Measurements from ENCODE around the gene SPIN1.
"Not testable (repeated sequence)": the region's sequence is repeated elsewhere in the genome, so short reads cannot be mapped to it uniquely, and the experiment has no call there.

The SPIN1 gene

DNA sequence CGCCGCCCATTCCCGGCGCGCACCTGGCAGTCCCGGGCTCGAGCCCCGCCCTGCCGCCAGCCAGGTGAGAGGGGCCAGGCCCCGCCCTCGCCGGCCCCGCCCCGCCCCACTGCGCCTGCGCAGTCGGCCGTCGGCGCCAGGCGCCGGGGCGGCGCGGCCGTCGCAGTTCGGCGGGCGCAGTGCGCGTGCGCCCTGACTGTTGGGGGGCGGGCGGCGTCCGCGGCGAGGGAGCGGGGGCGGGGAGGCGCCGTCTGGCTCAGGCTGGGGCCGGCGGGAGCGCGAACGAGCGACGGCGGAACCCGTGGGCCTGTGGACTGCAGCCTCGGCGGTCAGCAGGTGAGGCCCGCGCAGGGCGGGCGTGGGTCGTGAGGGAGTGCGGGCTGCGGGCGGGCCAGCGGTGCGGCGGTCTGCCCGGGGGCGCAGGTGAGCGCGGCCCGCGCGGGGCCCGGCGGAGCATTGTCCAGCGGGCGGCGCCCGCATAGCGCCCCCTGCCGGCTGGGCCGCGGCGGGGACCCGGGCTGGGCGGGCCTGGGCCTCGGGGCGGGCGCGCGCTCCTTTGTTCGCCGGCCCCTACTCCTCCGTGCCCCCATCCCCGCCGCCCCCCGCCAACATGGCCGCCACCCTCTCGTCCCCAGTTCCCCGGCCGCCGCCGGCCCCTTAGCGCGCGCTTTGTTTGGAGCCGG is at the start of gene SPIN1:
Gene SPIN1, plus strand, starts transcription at position 242 of the 683 bp plus-strand sequence. CDS start 38,096 bp downstream, outside the sequence.
- DNase-seq (ENCODE audit: low read depth), result peak; percentile 61

DNA sequence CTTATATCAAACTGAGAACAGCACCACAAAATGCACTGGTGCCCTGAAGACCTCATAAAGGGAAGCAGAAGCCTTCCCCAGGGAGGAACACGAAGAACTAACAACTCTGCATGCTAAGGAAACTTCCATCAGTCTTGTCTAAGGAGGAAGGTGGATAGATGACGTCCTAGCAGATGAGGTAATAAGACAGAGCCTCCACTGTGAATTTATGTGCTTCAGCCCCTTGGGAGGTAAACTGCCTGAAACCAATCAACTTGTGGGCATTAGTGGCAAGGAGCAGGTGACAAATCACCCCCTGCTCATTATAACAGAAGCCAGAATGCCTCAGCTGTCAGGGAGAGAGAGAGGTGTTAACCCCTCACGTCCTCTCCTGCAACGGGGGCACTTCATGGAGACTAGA is 48.9 kb upstream of the SPIN1 start:
- no peak for DNase-seq (ENCODE audit: low read depth)

DNA sequence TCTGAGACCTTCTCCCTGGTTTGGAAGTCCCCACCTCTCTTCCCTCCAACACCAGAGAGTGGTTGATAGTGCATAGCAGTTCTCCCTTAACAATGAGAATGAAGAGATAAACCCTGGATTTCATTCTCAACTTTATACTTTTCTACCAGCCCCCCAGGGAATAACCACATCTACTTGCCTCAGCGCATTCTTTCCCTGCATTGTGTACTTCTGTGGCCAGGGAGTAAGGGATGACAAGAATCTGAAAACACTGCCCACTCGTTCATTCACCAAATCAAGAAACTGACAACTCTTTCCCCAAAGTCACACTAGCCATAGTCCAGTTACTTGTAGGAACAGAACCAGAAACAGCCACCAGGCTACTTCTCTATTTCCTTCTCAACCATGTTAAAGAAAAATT is 46.0 kb upstream of the SPIN1 start:
- DNase-seq (ENCODE audit: low read depth), result peak; percentile 6

DNA sequence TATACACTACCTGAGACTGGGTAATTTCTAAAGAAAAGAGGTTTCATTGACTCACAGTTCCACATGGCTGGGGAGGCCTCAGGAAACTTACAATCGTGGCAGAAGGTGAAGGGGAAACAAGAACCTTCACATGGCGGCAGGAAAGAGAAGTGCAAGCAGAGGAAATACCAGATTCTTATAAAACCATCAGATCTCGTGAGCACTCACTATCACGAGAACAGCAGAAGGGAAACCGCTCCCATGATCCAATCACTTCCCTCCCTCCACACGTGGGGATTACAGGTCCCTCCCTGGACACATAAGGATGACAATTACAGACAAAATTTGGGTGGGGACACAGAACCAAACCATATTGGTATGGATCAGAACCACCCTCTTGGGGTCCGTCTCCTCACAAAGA is 44.2 kb upstream of the SPIN1 start:
- DNase-seq (ENCODE audit: low read depth), result no peak

DNA sequence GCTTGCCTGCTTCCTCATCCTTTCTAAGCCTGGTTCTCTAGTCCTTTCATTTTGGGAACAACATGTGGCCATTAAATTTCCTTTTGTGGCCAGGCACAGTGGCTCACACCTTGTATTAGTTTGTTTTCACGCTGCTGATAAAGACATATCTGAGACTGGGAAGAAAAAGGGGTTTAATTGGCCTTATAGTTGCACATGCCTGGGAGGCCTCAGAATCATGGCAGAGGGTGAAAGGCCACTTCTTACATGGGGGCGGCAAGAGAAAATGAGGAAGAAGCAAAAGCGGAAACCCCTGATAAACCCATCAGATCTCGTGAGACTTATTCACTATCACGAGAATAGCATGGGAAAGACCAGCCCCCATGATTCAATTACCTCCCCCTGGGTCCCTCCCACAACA is 37.9 kb upstream of the SPIN1 start:
- not testable (repeated sequence) for DNase-seq (ENCODE audit: low read depth)

DNA sequence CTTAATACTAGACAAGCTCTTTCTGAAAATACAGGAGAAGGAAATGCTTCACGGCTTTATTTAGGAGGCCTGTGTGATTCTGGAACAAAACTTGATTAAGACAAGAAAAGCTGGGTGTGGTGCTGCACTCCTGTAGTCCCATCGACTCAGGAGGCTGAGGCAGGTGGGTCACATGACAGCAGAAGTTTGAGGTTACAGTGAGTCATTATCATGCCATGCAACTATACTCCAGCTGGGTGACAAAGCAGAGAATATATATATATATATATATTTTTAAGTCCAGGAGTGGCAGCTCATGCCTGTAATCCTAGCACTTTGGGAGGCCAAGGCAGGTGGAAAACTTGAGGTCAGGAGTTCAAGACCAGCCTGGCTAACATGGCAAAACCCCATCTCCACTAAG is 33.1 kb upstream of the SPIN1 start:
- peak; percentile 38 for DNase-seq (ENCODE audit: low read depth)

DNA sequence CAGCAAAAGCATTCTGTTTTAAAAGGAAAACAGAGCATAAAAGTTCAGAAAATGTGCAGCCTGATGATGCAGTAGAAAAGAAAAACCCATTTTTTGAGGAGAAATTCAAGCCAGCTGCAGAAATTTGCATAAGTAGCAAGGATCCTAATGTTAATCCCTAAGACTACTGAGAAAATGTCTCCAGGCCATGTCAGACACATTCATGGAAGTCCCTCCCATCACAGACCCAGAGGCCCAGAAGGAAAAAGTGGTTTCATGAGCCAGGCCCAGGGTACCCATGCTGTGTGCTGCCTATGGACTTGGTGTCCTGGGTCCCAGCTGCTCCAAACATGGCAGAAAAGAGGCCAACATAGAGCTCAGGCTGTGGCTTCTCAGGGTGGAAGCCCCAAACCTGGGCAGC is 31.0 kb upstream of the SPIN1 start:
- DNase-seq (ENCODE audit: low read depth), result not testable (repeated sequence)

DNA sequence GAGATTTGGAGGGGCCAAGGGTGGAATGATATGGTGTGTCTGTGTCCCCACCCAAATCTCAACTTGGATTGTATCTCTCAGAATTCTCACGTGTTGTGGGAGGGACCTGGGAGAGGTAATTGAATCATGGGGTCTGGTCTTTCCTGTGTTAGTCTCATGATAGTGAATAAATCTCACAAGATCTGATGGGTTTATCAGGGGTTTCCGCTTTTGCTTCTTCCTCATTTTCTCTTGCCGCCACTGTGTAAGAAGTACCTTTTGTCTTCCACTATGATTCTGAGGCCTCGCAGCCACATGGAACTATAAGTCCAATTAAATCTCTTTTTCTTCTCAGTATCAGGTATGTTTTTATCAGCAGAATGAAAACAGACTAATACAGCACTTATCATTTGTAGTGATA is 29.5 kb upstream of the SPIN1 start:
- DNase-seq (ENCODE audit: low read depth), result no peak

DNA sequence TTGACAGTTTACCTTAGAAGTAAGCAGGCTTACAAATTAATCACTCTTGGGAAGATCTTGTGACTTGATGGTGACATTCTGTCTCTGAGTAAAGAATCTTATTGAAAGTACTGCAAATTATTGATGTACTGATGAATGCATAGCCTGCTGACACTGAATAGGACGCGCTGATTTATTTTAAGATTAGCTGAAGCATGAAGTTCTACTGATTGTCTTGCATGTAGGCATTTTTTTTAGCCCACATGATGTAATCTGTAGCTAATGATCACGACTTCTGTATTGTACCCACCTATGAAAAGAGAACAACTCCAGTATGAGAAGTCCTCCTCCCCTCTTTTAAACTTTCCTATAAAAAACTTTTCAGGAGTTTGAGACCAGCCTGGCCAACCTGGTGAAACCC is 28.3 kb upstream of the SPIN1 start:
- no peak for DNase-seq (ENCODE audit: low read depth)

DNA sequence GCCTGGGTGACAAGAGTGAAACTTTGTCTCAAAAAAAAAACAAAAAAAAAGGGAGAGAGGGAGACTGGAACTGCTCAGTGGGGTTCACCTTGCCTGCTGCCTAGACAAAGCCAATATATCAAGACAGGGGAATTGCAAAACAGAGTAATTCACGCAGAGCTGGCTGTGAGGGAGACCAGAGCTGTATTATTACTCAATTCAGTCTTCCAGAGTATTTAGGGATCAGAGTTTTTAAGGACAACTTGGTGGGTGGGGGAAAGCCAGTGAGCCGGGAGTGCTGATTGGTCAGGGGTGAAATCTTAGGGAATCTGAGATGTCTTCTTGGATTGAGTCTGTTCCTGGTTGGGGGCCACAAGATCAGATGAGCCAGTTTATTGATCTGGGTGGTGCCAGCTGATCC is 25.6 kb upstream of the SPIN1 start:
- DNase-seq (ENCODE audit: low read depth), result no peak

DNA sequence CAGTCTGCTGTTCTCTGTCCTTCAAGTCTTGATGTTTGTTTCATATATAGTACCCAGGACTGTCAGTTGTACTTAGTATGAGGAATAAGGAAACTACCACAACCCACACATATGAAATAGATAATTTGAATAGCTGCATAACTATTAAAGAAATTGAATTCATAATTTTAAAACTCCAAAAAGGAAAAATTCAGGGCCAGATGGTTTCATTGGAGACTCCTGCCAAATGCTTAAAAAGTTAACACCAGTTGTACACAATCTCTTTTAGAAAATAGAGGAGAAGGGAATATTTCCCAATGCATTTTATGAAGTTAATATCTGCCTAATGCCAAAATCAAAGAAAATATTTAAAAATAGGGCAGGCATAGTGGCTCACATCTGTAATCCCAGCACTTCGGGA is 24.6 kb upstream of the SPIN1 start:
- no peak for DNase-seq (ENCODE audit: low read depth)

DNA sequence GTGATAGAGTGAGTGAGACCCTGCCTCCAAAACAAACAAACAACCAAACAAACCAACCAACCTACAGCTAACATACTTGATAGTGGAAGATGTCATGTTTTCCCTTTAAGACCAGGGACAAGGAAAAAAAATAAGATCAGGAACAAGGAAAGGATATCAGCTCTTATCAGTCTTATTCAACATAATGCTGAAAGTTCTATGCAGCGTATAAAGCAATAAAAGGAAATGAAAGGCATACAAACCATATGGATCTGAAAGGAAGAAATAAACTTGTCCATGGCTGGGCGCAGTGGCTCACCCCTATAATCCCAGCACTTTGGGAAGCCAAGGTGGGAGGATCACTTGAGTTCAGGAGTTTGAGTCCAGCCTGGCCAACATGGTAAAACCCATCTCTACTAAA is 23.5 kb upstream of the SPIN1 start:
- DNase-seq (ENCODE audit: low read depth), result no peak

DNA sequence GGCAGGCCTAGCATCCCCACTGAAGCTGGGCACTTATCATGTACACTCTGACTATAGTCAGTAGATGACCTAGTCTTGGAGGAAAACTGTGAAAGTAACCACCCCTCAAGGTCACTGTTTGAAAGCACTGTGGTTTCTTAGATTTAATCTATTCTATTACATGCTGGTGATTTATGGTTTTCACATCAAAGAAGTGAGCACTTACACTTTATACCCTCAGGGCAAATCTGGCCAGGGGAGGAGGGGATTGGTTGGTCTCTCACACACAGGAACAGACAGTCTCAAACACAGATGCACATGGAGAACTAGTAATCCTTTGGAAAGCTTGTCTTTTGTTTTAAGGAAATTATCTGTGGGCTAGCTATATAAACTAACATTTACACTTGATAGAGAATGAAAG is 17.9 kb upstream of the SPIN1 start:
- DNase-seq (ENCODE audit: low read depth), result no peak

DNA sequence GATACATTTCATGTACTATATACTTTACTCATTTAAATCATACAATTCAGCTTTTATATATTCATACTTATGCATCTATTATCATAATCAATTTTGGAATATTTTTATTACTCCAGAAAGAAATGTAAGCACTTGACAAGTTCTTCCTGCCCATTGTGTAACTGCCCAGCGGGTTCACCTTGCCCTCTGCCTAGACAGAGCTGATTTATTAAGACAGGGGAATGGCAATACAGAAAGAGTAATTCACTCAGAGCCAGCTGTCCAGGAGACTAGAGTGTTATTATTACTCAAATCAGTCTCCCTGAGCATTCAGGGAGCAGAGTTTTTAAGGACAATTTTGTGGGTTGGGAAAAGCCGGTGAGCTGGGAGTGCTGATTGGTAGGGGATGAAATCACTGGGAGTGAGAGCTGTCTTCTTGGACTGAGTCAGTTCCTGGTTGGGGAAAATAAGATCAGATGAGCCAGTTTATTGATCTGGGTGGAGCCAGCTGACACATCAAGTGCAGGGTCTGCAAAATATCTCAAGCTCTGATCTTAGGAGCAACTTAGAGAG is 16.1 kb upstream of the SPIN1 start:
- DNase-seq (ENCODE audit: low read depth), result no peak

DNA sequence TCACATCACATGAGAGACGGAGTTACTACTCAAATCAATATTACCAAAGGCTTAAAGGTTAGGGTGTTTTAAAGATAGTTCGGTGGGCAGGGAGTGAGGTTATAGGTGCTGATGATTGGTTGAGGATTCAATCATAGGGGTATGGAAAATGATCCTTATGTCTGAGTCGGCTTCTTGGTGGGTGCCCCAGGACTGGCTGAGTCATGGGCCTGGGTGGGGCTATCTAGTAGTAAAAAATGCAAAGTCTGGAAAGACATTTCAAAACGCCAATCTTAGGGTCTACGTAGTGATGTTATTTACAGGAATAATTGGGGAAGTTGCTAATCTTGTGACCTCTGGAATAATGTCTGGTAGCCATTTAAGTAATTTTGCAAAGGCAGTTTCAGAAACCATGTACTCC is 15.2 kb upstream of the SPIN1 start:
- no peak for DNase-seq (ENCODE audit: low read depth)

DNA sequence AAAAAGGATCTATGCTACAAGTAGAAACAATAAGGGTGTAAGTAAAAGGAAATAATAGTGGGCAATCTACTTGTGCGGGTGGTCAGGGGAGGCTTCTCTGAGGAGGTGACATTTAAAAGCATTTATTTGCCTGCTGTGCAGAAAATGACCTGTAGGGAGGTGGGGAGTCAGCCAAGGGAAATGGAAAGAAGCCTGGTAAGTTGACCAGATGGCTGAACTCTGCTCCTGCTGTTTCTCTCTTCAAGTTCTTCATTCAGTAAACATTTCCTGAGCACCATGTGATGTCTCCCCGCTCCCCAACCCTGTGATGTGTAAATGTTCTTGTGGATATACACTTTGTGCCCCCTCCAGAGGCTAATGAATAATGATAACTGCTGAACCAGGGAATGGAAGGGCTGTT is 9.9 kb upstream of the SPIN1 start:
- DNase-seq (ENCODE audit: low read depth), result peak; percentile 43

DNA sequence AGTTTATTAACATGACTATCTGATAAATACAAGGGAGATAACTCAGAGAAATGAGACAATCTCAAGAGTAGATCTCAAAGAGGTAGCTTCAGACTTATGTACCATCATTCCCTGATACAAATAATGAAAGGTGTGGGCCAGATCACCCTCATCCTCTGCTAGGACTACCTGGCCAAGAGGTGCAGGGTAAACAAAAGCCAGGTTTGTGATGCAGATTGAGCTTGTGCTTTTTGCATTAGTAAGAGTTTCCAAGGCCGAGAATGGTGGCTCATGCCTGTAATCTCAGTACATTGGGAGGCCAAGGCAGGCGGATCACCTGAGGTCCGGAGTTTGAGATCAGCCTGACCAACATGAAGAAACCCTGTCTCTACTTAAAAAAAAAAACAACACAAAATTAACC is 8.9 kb upstream of the SPIN1 start:
- no peak for DNase-seq (ENCODE audit: low read depth)

DNA sequence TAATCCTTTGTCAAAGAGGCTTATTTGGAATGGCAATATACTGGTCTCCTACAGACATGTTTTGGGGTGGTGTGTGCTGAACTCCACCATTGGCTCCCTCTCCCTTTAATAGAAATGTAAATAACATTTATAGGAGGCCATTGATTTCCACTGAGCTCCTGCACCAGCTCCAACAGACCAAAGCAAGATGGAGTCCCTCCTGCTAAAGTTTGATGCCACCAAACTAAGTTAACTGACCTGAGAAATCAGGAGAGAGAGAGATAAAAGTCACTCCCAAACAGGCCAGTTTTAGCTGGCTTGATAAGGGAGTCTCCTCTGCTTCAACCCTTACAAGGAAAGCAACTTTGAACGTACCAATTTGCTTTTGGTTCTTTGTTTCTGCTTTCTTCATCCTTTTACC is 8.1 kb upstream of the SPIN1 start:
- DNase-seq (ENCODE audit: low read depth), result no peak

DNA sequence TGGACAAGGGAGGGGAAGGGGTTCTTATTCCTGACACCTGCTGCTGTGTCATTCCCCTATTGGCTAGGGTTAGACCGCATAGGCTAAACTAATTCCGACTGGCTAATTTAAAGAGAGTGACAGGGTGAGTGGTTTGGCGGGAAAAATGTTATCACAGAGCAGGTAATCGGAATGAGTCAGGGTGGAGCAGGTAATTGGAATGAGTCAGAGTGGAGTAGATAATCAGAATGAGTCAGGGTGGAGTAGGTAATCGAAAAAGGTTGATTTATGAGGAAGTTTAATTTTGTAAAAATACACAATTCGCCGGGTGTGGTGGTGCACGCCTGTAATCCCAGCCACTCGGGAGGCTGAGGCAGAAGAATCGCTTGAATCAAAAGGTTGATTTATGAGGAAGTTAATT is 6.9 kb upstream of the SPIN1 start:
- not testable (repeated sequence) for DNase-seq (ENCODE audit: low read depth)

DNA sequence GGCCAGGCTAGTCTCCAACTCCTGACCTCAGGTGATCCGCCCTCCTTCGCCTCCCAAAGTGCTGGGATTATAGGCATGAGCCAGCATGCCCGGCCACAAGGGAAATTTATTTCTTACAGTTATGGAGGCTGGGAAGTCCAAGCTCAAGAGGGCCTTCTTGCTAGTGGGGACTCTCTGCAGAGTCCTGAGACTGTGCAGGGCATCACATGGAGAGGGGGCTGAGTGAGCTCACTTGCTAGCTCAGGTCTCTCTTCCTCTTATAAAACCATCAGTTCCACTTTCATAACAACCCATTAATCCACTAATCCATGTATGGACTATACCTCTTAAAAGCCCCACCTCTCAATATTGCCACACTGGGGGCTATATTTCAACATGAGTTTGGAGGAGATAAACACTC is 5.1 kb upstream of the SPIN1 start:
- no peak for DNase-seq (ENCODE audit: low read depth)

DNA sequence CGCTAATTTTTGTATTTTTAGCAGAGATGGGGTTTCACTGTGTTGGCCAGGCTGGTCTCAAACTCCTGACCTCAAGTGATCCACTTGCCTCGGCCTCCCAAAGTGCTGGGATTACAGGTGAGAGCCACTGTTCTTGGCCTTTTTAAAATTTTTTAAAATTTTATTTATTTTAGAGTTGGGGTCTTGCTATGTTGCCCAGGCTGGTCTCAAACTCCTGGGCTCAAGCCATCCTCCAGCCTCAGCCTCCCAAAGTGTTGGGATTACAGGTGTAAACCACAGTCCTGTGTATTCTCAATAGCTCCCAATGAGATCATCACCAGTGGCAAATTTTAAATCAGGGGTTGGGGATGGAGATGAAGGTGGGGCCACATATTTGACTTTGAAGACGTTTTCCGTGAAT is 2.1 kb upstream of the SPIN1 start:
- not testable (repeated sequence) for DNase-seq (ENCODE audit: low read depth)

DNA sequence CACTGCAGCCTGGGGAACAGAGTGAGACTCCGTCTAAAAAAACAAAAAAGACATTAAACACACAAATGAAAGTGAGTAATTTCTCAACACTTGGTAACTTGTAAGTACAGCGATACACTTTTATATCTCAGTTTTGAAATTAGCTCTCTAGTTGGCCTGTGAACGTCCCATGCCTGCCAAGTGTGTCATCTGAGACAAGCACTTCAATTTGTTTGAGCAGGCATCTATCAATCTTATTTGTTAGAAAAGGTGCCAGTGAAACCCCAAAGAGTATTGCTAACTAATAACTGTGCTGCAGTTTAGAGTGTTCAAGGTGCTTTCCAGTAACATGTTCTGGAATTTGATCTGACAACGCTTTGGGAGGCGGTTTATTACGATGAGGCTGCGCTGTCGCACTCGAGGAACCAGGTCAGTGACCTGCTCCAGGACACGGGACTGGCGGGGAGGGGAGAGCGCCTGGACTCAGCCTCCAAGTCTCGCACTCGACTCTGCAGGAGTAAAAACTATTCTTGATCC is 1.1 kb upstream of the SPIN1 start:
- DNase-seq (ENCODE audit: low read depth), result no peak

DNA sequence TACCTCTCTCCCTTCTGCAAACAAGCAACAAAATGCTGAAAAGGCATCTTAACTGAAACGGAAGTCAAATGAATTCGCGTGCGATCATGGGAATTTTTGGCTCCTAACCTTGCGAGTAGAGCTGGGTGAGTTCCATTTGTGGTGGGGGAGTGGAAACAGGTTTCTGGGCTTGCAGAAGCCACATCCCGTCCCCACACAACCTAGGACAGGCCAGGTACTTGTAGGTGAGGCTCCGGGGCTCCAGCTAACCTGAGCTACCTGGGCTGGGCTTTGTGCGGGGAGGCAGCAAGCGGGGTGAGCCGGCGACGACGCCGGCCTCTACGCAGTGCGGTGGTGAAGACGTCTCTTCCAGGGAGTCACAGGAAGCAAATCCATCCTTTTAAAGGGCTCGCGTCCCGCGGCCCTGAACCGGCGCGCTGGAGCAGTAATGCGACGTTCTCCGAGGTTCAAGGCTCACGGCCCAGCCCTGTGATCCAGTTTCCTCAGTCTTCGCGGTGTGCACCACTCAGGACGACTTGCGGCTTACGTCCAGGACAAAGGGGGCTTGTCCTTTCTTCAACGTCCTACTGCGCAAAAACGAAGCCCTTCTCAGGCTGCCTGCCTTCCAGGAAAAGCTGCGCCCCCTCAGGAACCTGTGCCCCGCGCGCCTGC is 567 bp upstream of the SPIN1 start:
- DNase-seq (ENCODE audit: low read depth), result peak; percentile 65
